HepG2 (cell line): ENCODE measurements around the gene TBCD. TPM values are rescaled to one million over a fixed set of nuclear protein-coding genes. Genes with fewer than 3 reads are reported as not detected.

Source experiments
- EP300 ChIP-seq, 3 experiments: sonication (generic) in 1 of 3; formaldehyde crosslinking in 1 of 3; IDR thresholded peaks; 2 replicates each; pipeline versions ENCODE4 v1.5.1 to v1.6.1; 2011 to 2020; ENCODE audit warnings: low read depth in 2 of 3, low read length in 2 of 3, borderline replicate concordance in 1 of 3, improper control_type of control experiment in 1 of 3, mild to moderate bottlenecking in 1 of 3, missing genetic modification reagents in 1 of 3, moderate library complexity in 1 of 3
- FIP1L1 ChIP-seq: fragments of 200-400 bp; formaldehyde crosslinking; IDR thresholded peaks from 2 replicates; pipeline ENCODE4 v1.6.1; 2018; ENCODE audit warnings: low read depth, mild to moderate bottlenecking, low read length, moderate library complexity, borderline replicate concordance; ENCODE audit not compliant: insufficient read depth
- HNF4G ChIP-seq, 2 experiments: sonication (generic) in 1 of 2; formaldehyde crosslinking in 1 of 2; IDR thresholded peaks; 2 replicates each; pipeline versions ENCODE4 v1.4.0 to v1.6.1; 2011 to 2020; ENCODE audit warnings: borderline replicate concordance in 2 of 2, low read depth in 2 of 2, mild to moderate bottlenecking in 2 of 2, low read length in 1 of 2, missing genetic modification reagents in 1 of 2, moderate library complexity in 1 of 2
- PRDM4 ChIP-seq: sonication (generic); formaldehyde crosslinking; IDR thresholded peaks from 2 replicates; pipeline ENCODE4 v1.9.0; 2021; ENCODE audit warnings: missing genetic modification reagents, borderline replicate concordance
- SMC3 ChIP-seq: IDR thresholded peaks from 2 replicates; pipeline ENCODE4 v1.6.1; 2011; ENCODE audit warnings: low read length, improper control_type of control experiment
- SRSF1 ChIP-seq: fragments of 200-400 bp; formaldehyde crosslinking; optimal IDR thresholded peaks from 2 replicates; pipeline ENCODE3; 2017; ENCODE audit warnings: mild to moderate bottlenecking, low read depth, low read length, moderate library complexity
- polyA plus RNA-seq, 8 experiments: library from polyadenylated mRNA; depleted of rRNA in 3 of 8; stranded (reverse) in 7 of 8; unstranded in 1 of 8; fragments of >200 nt; fragmentation: Illumina TruSeq in 4 of 8; extraction: Trizol in 4 of 8; gene quantifications; 2 replicates each; pipeline versions ENCODE4 v1.2.1 to v1.2.3, GENCODE V29; 2011 to 2016; ENCODE audit warnings: low read depth in 4 of 8, missing spikeins in 1 of 8, mixed read lengths in 1 of 8; ENCODE audit not compliant: insufficient read depth in 1 of 8
- total RNA-seq, 5 experiments: library from RNA; depleted of rRNA; stranded (reverse); fragments of >200 nt; fragmentation: Illumina TruSeq; extraction: Trizol; gene quantifications; 2 replicates each; pipeline ENCODE4 v1.2.3, GENCODE V29; 2016; ENCODE audit warnings: low read depth in 1 of 5
- TF ChIP-seq, protein P1 (sequence below): sonication (generic); formaldehyde crosslinking; IDR thresholded peaks from 2 replicates; pipeline ENCODE4 v1.5.0; 2020; ENCODE audit warnings: missing genetic modification reagents
- TF ChIP-seq, protein P2 (sequence below): sonication (generic); formaldehyde crosslinking; IDR thresholded peaks from 2 replicates; pipeline ENCODE4 v1.5.0; 2020; ENCODE audit warnings: missing genetic modification reagents, mild to moderate bottlenecking, borderline replicate concordance

TBCD gene
- total and polyA plus RNA-seq, 2 of the 13 experiments (the other 11 are each of a cell fraction or from before 2014, with no cell fraction given): 33.9 to 54.8 TPM

DNA sequence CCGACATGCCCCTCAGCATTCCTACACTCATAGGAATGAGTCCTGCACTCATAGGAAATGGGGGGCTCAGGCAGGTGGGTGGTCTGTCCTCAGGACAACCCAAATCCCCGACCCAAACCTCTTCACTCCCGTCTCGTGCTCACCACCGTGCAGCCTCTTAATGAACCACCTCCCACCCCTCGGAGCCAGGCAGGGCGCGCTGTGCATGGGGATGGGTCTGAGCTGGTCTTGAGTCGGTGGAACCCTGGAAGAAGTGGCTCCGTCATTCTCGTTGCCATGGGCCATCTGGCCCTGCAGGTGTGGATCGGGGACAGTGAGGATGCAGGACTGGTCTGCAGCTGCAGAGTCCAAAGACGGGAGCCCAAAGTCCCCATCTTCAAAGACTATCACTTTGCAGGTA lies 47.0 kb upstream of the TBCD start (continued):
- TF ChIP-seq, protein P1, sequence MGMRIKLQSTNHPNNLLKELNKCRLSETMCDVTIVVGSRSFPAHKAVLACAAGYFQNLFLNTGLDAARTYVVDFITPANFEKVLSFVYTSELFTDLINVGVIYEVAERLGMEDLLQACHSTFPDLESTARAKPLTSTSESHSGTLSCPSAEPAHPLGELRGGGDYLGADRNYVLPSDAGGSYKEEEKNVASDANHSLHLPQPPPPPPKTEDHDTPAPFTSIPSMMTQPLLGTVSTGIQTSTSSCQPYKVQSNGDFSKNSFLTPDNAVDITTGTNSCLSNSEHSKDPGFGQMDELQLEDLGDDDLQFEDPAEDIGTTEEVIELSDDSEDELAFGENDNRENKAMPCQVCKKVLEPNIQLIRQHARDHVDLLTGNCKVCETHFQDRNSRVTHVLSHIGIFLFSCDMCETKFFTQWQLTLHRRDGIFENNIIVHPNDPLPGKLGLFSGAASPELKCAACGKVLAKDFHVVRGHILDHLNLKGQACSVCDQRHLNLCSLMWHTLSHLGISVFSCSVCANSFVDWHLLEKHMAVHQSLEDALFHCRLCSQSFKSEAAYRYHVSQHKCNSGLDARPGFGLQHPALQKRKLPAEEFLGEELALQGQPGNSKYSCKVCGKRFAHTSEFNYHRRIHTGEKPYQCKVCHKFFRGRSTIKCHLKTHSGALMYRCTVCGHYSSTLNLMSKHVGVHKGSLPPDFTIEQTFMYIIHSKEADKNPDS (CRISPR knock-in tag): 0 out of 2 replicates have a peak, but pooled peaks have one; percentile 47
- 0 out of 2 replicates have a peak, but pooled peaks have one; percentile 14 for TF ChIP-seq HNF4G (IDR thresholded peaks at IDR 0.05; ENCODE audit: borderline replicate concordance, low read depth, low read length)
- no peak for TF ChIP-seq HNF4G (CRISPR knock-in tag; IDR thresholded peaks at IDR 0.05; ENCODE audit: borderline replicate concordance, low read depth)
- TF ChIP-seq, protein P2, sequence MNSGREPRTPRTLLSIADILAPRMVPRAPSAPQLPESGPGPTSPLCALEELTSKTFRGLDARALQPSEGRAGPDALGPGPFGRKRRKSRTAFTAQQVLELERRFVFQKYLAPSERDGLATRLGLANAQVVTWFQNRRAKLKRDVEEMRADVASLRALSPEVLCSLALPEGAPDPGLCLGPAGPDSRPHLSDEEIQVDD (CRISPR knock-in tag): 0 out of 2 replicates have a peak, but pooled peaks have one; percentile 30
- no peak for TF ChIP-seq SMC3
- peak; percentile 22 for TF ChIP-seq SRSF1
- no peak for TF ChIP-seq EP300 (IDR thresholded peaks at IDR 0.05; ENCODE audit: low read depth in 2 of 2, low read length in 2 of 2)
- TF ChIP-seq EP300 (CRISPR knock-in tag; IDR thresholded peaks at IDR 0.05; ENCODE audit: borderline replicate concordance): no peak
- TF ChIP-seq PRDM4 (CRISPR knock-in tag): no peak
- TF ChIP-seq FIP1L1: no peak
